GM12874 (cell line): ENCODE measurements around the gene IQCH.

Source experiments
- TF ChIP-seq, protein P1 (sequence below): IDR thresholded peaks from 2 replicates; pipeline ENCODE4 v1.5.1; 2011; ENCODE audit warnings: low read depth, mild to moderate bottlenecking, control low read depth, low read length, moderate library complexity; ENCODE audit not compliant: insufficient read depth

IQCH gene

GRCh38 chr15:67331676-67332075 is 77.1 kb downstream of the IQCH start:
- TF ChIP-seq, protein P1, sequence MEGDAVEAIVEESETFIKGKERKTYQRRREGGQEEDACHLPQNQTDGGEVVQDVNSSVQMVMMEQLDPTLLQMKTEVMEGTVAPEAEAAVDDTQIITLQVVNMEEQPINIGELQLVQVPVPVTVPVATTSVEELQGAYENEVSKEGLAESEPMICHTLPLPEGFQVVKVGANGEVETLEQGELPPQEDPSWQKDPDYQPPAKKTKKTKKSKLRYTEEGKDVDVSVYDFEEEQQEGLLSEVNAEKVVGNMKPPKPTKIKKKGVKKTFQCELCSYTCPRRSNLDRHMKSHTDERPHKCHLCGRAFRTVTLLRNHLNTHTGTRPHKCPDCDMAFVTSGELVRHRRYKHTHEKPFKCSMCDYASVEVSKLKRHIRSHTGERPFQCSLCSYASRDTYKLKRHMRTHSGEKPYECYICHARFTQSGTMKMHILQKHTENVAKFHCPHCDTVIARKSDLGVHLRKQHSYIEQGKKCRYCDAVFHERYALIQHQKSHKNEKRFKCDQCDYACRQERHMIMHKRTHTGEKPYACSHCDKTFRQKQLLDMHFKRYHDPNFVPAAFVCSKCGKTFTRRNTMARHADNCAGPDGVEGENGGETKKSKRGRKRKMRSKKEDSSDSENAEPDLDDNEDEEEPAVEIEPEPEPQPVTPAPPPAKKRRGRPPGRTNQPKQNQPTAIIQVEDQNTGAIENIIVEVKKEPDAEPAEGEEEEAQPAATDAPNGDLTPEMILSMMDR, result no peak

DNA sequence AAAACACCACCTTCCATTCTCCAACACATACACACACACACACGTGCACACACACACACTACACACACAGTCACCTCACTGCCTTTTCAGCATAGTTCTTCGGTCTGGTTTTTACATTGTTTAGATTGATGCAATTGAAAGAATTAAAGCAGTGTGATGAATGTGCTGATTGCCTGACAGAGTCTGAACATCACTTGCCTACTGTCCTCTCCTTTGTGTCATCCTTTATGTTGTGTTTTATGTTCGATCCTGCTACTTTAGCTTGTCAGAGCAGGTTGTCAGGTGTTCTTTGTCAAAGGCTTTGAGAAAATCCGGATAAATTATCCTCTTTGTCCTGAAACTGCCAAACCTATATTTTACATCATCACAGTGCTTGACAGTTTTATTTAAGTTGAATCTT is 80.4 kb downstream of the IQCH start:
- TF ChIP-seq, protein P1, result no peak

GRCh38 chr15:67335534-67336222 is 81.1 kb downstream of the IQCH start:
- TF ChIP-seq, protein P1, result no peak

DNA sequence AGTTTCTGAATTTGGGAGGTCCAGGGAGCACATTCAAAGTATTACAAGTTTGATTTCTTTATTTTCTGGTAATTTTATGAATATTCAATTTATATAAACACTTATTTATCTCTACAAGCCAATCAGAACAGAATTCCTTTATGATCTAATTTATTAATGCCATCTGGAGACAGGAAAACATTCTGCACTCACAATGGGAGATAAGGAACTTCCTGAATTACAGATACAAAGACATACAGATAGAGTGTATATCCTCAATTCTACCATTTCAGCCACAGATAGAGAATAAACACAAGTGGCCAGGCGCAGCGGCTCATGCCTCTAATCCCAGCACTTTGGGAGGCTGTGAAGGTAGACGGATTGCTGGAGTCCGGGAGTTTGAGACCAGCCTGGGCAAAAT is 86.0 kb downstream of the IQCH start:
- TF ChIP-seq, protein P1, result no peak

DNA sequence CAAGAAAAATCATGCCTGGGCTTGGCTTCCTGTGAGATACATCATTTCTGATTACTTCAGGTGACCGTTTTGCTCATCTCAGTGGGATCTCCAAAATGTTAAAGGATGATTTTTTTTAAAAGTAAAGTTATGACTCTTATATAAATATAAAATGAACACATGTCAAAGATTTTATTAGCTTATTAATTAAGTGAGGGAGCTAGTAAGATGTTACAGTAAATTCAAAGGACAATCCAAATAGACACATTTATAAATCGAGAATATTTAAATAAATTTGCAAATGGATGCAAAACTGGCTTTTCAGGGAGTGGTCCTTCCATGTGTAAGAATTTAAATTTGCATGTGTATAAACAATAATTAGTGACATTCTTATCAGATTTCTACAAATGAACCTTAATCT is 87.0 kb downstream of the IQCH start:
- TF ChIP-seq, protein P1, result no peak

DNA sequence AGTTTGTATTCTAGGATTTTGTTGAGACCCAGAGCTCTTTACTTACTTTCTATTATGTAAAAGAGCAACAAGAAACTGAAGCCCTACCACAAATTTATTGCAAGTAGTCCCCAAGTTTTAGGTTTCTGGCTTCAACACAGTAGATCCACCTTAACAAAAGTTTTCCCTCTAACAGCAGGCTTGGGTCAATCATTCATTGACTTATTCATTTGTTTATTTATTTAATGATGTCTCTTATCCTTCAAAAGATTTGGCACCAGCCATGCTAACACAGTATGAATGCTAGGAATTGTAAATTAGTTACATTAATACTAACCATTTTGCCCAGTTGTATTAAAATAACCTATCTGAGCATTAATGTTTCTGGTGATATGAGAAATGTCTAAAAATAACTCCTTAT is 88.6 kb downstream of the IQCH start:
- TF ChIP-seq, protein P1, result no peak

GRCh38 chr15:67349634-67350033 is 95.0 kb downstream of the IQCH start:
- TF ChIP-seq, protein P1, result no peak
